Heart left ventricle (tissue), 13 donors: Measurements from ENCODE around the gene TRAPPC12.

Experiments
- POLR2A ChIP-seq, 2 donors: fragments of 450-650 bp; IDR thresholded peaks; one replicate each; pipeline ENCODE4 v1.6.1; 2017; ENCODE audit warnings: antibody characterized with exemption in 2 of 2, mild to moderate bottlenecking in 2 of 2, moderate library complexity in 2 of 2
- TF ChIP-seq, protein P1 (sequence below), 12 donors: fragments of 200-600 bp; sonication (generic) in 4 of 12; IDR thresholded peaks; one replicate each; pipeline versions ENCODE4 v1.5.0 to v1.8.0; 2018 to 2022; ENCODE audit warnings: antibody characterized with exemption in 12 of 12, mild to moderate bottlenecking in 5 of 12
- donor health status: ischemic (EF 13 %, LVEDD 7.1; RV severe dilation, severe dysfunction).
- donor health status: DM: no; HTN: yes; CAD: no.
- donor health status: DM: no; HTN: no; CAD: no.
- donor health status: ischemic (EF 25% LVEDD 6.9; RV normal size, moderate dysfunction).
- donor health status: ischemic (EF 25% LVEDD 5.7; RV mildly dilated, moderate dysfunction).
- donor health status: ischemic (EF 35%, LVEDD 5.7; RV mildly dilated, moderate dysfunction).
- donor health status: nonischemic (EF 11% LVEDD 7.7; RV severe dilation, severe dysfunction).
- donor health status: DM: yes; HTN: yes; CAD: no.
- donor health status: PGD.
- donor health status: ischemic (EF 29% LVEDD 5.4; RV normal size, mild dysfunction).
- donor health status: nonischemic (EF 23%, LVEDD 6.1; RV moderate dilation, normal function).

- TF ChIP-seq, protein P1, sequence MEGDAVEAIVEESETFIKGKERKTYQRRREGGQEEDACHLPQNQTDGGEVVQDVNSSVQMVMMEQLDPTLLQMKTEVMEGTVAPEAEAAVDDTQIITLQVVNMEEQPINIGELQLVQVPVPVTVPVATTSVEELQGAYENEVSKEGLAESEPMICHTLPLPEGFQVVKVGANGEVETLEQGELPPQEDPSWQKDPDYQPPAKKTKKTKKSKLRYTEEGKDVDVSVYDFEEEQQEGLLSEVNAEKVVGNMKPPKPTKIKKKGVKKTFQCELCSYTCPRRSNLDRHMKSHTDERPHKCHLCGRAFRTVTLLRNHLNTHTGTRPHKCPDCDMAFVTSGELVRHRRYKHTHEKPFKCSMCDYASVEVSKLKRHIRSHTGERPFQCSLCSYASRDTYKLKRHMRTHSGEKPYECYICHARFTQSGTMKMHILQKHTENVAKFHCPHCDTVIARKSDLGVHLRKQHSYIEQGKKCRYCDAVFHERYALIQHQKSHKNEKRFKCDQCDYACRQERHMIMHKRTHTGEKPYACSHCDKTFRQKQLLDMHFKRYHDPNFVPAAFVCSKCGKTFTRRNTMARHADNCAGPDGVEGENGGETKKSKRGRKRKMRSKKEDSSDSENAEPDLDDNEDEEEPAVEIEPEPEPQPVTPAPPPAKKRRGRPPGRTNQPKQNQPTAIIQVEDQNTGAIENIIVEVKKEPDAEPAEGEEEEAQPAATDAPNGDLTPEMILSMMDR (IDR thresholded peaks at IDR 0.05), result no peak
- TF ChIP-seq POLR2A (IDR thresholded peaks at IDR 0.05), result no peak
Measured at GRCh38 chr2:3408781-3409180, 29.3 kb downstream of the TRAPPC12 start.
